PFSK-1 (cell line): ENCODE results near the gene TAOK2.

ENCODE experiments used
- FOXP2 ChIP-seq: optimal IDR thresholded peaks from 2 replicates; pipeline ENCODE3; 2011; ENCODE audit warnings: borderline replicate concordance, control low read depth, inconsistent platforms; ENCODE audit not compliant: insufficient read depth; ENCODE audit errors: extremely low read length, extremely low read depth
- POLR2AphosphoS5 ChIP-seq: IDR thresholded peaks from 2 replicates; pipeline ENCODE4 v1.6.1; 2012; ENCODE audit warnings: low read depth, mild to moderate bottlenecking, control low read depth, low read length, moderate library complexity
- REST ChIP-seq, 2 experiments: IDR thresholded peaks; 2 replicates each; pipeline versions ENCODE4 v1.6.1 to v1.8.0; 2011 to 2012; ENCODE audit warnings: low read depth in 2 of 2, low read length in 2 of 2, control low read depth in 1 of 2, inconsistent platforms in 1 of 2, mild to moderate bottlenecking in 1 of 2, moderate library complexity in 1 of 2; ENCODE audit not compliant: insufficient read depth in 1 of 2
- SIN3A ChIP-seq: IDR thresholded peaks from 2 replicates; pipeline ENCODE4 v1.6.1; 2012; ENCODE audit warnings: mild to moderate bottlenecking, low read length, moderate library complexity, borderline replicate concordance; ENCODE audit not compliant: insufficient read depth
- TAF1 ChIP-seq: IDR thresholded peaks from 2 replicates; pipeline ENCODE4 v1.6.1; 2012; ENCODE audit warnings: low read length, control low read depth, borderline replicate concordance; ENCODE audit not compliant: insufficient read depth

Gene TAOK2

GRCh38 chr16:29992344-29992967 lies 18.8 kb downstream of the TAOK2 start:
- TF ChIP-seq SIN3A = no peak
- no peak for TF ChIP-seq FOXP2

DNA sequence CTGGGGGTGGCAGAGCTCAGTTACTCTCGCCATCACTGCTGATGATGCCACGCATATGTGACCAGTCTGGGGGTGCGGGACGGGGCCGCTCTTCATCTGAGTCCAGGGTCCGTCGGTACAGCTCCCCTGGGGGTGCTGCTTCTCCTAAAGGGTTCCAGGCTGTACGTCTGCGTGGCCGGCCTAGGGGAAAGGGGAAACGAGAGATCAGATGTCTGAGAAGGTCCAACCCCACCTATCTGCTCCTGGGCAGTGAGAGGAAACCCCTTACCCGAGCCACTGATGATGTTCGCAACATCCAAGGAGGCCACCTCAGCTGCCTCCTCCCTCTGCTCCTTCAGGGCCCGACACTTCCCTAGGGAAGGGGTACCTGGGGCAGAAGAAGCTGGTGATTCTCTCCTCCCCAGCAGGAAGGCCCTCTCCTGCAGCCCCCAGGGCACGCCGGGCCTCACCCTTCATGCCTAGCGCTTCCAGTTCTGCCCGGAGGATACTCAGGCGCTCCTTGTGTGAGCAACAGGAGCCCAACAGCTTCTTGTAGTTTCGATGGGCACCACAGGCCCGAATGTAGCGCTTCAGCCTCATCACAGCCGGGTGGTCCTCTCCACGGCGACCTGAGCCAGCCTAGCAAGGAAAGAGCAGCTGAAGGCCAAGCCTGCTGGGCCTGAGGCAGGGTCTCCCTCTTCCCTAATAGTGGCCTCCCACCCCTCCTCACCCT lies 19.7 kb downstream of the TAOK2 start:
- TF ChIP-seq TAF1 (no peak), FOXP2 (no peak), POLR2AphosphoS5 (peak; percentile 11; the same call in 1 of the 2 replicates), SIN3A (no peak), REST (IDR thresholded peaks at IDR 0.05; ENCODE audit: insufficient read depth in 1 of 2, low read depth in 2 of 2, low read length in 2 of 2) (no peak)

DNA sequence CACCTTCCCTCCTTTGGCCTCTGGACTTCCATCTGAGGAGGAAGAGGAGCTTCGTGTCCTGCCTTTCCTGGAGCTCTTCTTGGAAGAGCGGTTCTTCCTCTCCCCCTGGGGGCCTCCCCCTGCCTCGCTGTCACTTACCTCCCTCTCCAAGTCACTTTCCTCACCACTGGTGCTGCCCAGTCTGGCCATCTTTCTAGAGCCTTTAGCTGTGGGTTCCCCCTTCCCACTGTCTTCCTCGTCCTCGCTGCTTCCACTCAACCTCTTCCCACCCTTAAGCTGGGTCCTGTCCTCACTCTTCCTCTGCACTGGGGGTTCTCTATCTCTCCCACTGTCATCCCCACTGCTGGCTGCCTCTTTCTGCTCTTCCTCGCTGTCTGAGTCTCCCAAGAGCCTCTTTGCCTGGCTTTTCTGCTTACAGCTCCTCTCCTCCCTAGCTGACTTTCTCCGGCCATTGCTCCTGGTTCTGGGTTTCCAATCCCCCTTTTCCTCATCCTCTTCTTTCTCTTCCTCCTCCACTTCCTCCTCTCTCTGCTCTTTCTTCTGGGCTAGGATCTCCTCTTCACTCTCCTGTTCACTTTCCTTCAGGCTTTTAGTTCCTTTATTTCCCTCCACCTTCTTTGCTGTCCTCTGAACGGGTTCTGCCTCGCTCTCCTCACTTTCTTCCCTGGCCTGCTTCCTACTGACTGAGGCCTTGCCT lies 20.4 kb downstream of the TAOK2 start:
- TF ChIP-seq FOXP2 (no peak), POLR2AphosphoS5 (no peak), TAF1 (no peak), REST (IDR thresholded peaks at IDR 0.05; ENCODE audit: insufficient read depth in 1 of 2, low read depth in 2 of 2, low read length in 2 of 2) (no peak)

DNA sequence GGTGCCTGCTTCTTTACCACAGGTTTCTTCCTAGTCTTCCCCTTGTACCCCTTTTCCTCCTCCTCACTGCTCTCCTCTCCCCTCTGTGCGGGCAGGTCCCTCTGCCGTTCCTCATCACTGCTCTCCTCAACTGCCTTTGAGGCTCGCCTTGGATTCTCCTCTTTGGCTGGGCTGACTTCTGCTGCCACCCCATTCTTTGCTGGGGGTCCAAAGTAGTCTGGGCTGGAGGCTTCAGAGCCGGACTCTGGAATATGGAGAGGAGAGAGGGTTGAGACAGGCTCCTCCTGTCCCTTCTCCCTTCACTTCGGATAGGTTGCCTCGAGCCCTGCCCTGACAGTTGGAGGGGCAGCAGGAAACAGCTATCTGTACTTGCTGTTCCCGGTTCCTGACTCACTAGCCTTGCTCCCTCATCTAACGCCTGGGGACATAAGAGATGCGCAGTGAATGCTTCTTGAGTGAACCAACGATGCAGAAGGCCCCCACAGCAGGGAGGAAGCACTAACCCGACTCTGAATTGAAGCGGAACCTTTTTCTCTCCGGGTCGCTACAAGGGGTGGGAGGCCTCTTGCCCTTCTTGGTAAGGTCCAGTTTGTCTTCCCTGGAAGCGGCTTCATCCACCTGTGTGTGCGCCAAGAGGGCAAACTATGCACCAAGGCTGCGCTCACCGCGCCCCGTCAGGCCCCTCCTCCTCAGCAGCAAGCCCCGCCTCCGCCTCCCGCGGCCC lies 21.1 kb downstream of the TAOK2 start:
- TF ChIP-seq TAF1 (no peak), POLR2AphosphoS5 (no peak), REST (IDR thresholded peaks at IDR 0.05; ENCODE audit: insufficient read depth in 1 of 2, low read depth in 2 of 2, low read length in 2 of 2) (no peak), SIN3A (no peak), FOXP2 (no peak)

GRCh38 chr16:29995324-29995910 lies 21.7 kb downstream of the TAOK2 start, which contains the start of gene HIRIP3:
HIRIP3 (minus strand) TSS chr16:29995617; CDS start chr16:29995605, 12 bp downstream.
- TF ChIP-seq POLR2AphosphoS5 (peak; percentile 51), FOXP2 (no peak)
